Measurements from ENCODE around the gene USP47. TPM values are rescaled to one million over a fixed set of nuclear protein-coding genes. Genes with fewer than 3 reads are reported as not detected.

Gene USP47
- polyA plus RNA-seq, 3 donors from 2014 or later = 36.3 to 72.4 (median 43.5) TPM

DNA sequence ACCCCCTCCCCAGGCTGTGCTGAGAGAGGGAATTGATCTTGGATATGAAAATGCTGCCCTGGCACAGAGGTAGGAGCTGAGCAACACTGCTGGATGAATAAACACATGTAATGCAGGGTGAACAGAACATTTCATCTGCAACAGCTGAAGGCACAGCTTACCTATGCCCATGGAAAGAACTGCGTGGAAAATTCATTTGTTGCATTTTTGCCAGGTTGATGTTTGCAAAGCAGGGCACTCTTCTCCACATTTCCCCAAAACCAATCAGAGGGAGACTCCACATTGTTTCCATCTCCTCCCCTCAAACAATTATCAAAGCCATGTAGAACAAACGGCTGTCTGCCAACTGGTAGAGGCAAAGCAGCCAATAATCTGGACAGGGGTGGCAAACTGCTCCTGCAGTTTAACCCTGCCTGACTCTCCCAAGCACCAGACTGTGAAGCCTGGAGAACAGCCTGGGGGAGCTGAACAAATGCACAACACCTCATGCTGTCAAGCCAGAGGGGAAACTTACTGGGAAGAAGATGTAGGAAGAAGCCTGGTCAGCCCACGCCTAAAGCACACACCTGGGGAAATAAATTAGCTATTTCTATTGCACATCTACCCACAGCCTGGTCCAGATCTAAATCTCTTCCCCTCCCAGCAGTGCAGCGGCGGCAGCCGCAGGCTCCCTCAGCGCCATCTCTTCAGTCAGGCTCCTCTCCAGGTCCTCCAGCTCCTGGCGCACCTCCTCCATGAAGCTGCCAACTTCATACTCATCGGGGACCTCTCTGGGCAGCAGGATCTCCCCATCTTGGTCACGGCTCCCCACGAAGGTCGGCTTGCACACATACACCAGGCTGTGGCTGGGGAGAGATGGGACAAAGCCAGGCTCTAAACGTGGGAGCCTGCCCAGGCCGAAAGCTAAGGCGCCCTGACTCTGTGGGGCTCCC is 122.3 kb downstream of the USP47 start:
- Mint-ChIP-seq H3K36me3 (no peaks in the 10 kb centered on the region), H3K27ac (peak overlapping the region in 1 of 6 donors; percentile 14), H3K4me1 (peaks cover 33 to 35% of the 10 kb centered on the region in 2 donors), H3K4me3 (no peak overlapping the region), H3K27me3 (ENCODE audit: low read depth in 3 of 3) (peaks cover 3 to 11% (median 8%) of the 10 kb centered on the region in 3 donors), H3K9me3 (no peaks in the 10 kb centered on the region)
- DNase-seq = no peak

DNA sequence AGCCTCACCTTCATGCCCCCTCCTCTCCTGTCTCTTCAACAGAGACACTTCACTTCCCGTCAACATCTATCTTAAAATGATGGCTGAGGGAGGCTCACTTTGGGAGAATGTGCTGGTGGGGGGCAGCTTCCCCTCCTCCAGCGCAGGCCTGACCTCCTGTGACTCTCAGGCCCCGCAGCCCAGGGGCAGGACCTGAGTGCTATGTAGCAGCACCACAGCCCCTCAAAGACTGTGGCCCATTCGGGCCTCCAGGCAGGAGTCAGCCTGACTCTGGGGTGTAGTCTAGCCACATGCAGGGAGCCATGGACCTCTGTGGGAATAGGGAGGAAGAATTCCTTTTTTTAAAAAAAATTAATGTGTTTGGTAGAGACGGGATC is 123.0 kb downstream of the USP47 start:
- H3K36me3 Mint-ChIP-seq = no peaks in the 10 kb centered on the region
- no peaks in the 10 kb centered on the region for H3K9me3 Mint-ChIP-seq
- peaks cover 3 to 9% (median 8%) of the 10 kb centered on the region in 3 donors for H3K27me3 Mint-ChIP-seq (ENCODE audit: low read depth in 3 of 3)
- H3K4me1 Mint-ChIP-seq = peaks cover 28 to 29% of the 10 kb centered on the region in 2 donors
- no peak overlapping the region for H3K4me3 Mint-ChIP-seq
- no peak for DNase-seq
- H3K27ac Mint-ChIP-seq = peak overlapping the region in 1 of 6 donors; percentile 14

DNA sequence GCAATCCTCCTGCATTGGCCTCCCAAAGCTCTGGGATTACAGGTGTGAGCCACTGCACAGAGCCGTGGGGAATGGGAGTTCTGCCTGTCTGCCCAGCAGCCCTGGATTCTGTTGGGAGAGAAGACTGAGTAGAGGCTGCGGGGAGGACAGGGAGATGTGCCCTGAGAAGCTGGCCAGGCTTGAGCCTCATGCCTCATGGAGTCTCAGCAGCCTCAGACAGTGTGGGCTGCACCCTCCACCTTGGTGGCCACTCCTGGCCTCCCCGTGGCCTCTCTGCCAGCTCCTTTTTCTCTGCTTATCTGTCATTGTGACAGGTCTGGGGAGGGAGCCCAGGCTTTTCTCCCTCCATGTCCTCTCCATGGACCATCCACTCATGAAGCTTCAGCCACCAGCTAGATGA is 123.4 kb downstream of the USP47 start:
- H3K27ac Mint-ChIP-seq = no peak overlapping the region
- no peaks in the 10 kb centered on the region for H3K36me3 Mint-ChIP-seq
- H3K4me1 Mint-ChIP-seq = peaks cover 24% of the 10 kb centered on the region in 2 donors
- DNase-seq = no peak
- no peaks in the 10 kb centered on the region for H3K9me3 Mint-ChIP-seq
- H3K27me3 Mint-ChIP-seq (ENCODE audit: low read depth in 3 of 3) = peaks cover 3 to 9% (median 8%) of the 10 kb centered on the region in 3 donors
- H3K4me3 Mint-ChIP-seq = no peak overlapping the region

DNA sequence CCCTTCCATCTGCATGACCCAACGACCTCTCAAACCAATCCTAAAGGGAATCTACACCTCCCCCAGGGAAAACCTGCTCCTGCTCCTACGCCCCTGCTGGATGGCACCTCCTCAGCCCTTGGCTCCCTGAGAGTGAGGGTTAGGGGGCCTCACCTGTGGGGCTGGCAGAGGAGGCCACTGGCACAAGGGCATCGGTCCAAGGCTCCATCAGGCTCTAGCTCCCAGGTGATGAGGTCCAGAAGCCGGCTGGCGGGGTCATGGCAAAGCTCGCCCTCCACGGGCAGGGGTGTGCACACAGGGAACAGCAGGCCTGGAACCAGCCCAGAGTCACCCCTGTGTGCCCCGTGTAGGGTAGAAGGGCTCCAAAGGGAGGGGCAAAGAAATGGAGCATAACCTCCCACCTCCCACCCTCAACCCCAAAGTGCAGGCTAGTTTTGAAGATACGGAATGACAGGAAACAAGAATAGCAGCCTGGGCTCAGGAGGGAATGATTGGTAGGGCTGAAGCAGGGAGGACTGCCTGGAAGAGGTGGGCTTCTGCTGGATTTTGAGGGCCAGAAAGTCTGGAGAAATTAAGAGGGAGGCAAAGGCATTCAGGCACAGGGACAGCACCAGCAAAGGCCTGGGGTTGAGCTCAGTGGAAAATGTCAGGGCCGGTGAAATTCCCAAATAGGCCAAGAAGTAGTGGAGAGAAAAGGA is 124.0 kb downstream of the USP47 start:
- Mint-ChIP-seq H3K4me3 (no peak overlapping the region), H3K27ac (no peak overlapping the region), H3K4me1 (peaks cover 18% of the 10 kb centered on the region in 2 donors), H3K36me3 (no peaks in the 10 kb centered on the region), H3K27me3 (ENCODE audit: low read depth in 3 of 3) (peaks cover 3 to 8% (median 7%) of the 10 kb centered on the region in 3 donors), H3K9me3 (no peaks in the 10 kb centered on the region)
- DNase-seq = no peak

DNA sequence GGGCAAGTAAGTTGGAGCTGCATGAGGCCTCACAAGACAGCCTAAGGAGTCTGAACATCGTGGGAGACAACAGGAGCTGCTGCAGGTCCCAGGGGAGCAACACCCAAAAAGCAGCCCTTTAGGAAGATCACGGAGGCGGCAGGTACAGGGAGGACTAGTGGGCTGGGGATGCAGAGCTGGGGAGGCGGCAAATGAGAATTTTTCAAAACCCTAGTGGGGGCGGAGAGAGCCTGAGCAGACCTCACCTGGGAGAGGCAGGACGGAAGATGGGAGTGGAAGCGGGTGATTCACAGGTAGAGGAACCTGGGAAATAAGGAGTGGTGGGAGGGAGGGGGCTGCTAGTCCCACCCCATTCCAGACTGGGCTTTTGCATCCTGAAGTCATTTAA is 124.6 kb downstream of the USP47 start:
- Mint-ChIP-seq H3K27ac (no peak overlapping the region), H3K9me3 (no peaks in the 10 kb centered on the region), H3K27me3 (ENCODE audit: low read depth in 3 of 3) (peaks cover 3 to 8% (median 7%) of the 10 kb centered on the region in 3 donors), H3K4me1 (peaks cover 12 to 13% of the 10 kb centered on the region in 2 donors), H3K36me3 (no peaks in the 10 kb centered on the region), H3K4me3 (no peak overlapping the region)
- no peak for DNase-seq

DNA sequence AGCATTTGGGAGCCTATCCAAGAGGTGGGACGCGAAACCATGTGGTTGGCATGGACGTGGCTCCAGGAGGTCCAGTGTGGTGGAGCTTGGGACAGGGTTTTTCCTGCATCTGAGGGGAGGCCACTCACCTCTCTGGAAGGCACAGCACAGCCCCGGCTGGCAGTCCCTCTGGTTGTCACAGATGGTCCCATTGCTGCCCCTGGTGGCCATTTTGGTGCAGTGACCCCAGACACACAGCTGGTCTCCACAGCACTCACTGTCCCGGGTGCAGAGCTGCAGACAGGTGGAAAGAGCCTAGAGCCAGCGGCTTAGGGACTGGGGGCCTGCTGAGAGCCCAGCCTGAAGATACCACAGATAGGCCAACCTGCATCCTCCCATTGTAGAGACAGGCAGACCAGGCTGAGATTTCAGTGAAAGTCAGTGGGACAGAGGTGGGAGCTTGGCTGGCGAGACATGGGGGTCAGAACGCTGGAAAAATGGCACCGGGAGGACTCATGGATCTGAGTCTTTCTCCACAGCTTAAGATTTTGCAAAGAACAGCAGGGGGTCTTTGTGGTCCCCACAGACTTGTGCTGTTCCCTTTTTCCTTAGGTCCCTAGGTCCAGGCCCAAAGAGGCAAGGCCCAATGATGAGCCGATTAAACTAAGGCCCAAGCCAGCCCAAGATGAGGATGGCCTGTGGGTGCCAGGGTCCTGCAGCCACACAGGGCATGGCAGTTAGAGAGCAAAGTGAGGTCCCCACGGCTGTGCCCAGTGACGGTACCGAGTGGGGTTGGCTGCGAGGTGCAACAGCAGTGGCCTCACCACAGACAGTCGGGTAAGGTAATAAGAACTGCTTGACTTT is 125.3 kb downstream of the USP47 start:
- Mint-ChIP-seq H3K36me3 (no peaks in the 10 kb centered on the region), H3K4me3 (no peak overlapping the region), H3K27me3 (ENCODE audit: low read depth in 3 of 3) (peaks cover 3 to 8% (median 7%) of the 10 kb centered on the region in 3 donors), H3K4me1 (peaks cover 5 to 6% of the 10 kb centered on the region in 2 donors), H3K9me3 (no peaks in the 10 kb centered on the region), H3K27ac (no peak overlapping the region)
- peak; percentile 42 to 54 (median 46) for DNase-seq

DNA sequence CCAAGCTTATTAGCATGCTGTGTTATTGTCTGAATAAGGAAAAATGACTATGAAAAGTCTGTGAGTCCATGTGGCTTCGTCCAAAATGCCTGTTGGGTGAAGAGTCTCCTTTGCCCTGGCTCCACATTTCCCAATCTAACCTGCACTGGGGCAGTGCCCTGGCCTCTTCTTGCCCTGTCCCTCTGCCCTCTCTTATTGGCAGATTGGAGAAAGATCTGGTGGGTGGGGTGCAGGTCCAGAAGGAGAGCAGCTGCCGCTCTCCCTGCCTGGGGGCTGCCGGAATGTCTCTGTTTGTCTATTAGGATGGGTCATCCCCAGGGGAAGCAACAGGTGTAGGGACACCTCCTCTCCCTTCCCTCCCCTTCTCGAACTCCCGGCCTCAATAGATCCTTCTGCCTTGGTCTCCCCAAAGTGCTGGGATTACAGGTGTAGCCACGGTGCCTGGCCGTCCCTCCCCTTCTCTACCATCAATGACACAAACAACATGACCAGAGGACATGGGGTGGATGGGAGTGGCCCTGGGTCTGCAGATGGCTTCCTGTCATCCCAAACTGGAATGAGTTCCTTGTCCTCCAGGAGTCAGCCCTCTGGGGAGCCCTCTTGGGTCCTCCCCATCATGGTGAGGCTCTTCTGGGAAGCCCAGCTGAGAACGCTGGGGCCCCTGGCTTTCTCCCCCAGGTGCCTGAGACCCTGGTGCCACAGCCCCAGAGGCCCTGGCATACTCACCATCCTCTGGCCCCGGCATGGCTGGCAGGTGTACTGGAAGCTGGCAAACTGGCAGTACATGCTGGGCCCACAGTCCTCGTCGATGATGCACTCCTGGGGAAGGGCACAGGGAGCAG is 126.1 kb downstream of the USP47 start:
- Mint-ChIP-seq H3K9me3 (no peaks in the 10 kb centered on the region), H3K27ac (no peak overlapping the region), H3K27me3 (ENCODE audit: low read depth in 3 of 3) (peaks cover 3 to 8% (median 7%) of the 10 kb centered on the region in 3 donors), H3K4me3 (no peak overlapping the region), H3K36me3 (no peaks in the 10 kb centered on the region), H3K4me1 (no peaks in the 10 kb centered on the region)
- DNase-seq = no peak

DNA sequence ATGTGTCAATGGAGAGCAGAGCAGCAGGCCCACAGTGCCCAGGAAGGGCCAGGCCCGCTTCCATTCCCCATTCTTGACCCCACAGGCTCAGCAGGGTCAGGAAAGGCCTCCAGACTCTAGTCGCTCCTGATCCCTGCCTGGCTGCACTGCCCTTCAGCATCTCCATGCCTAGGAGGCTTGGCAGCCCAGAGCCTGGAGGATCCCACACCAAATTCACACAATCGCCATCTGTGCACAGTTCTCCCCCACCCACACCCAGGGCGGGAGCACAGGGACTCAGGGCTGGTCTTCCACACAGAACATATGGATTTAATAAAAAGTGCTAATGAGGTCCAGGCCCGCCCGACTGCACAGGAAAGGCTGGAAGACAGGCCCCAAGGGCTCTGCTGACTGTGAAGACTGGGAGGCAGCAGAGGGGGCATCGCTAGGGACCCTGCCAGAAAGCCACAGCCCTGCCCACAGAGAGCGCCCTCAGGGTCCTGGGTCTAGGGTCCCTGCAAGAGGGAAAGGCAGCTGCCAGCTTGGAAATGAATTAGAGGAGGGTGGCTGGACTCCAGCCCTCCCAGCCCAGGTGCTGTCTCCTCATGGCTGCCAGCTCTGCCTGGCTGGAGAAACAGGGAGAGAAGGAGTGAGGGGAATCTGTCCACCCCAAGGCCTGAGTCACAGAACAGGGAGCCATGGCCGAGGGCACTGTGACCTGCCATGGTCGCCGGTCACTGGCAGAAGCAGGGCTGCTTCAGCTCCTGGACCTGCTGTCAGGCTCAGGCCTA is 126.9 kb downstream of the USP47 start:
- H3K4me3 Mint-ChIP-seq = no peak overlapping the region
- H3K27me3 Mint-ChIP-seq (ENCODE audit: low read depth in 3 of 3) = peaks cover 3 to 8% (median 4%) of the 10 kb centered on the region in 3 donors
- H3K9me3 Mint-ChIP-seq = no peaks in the 10 kb centered on the region
- DNase-seq = no peak
- no peak overlapping the region for H3K27ac Mint-ChIP-seq
- H3K36me3 Mint-ChIP-seq = no peaks in the 10 kb centered on the region
- no peaks in the 10 kb centered on the region for H3K4me1 Mint-ChIP-seq

DNA sequence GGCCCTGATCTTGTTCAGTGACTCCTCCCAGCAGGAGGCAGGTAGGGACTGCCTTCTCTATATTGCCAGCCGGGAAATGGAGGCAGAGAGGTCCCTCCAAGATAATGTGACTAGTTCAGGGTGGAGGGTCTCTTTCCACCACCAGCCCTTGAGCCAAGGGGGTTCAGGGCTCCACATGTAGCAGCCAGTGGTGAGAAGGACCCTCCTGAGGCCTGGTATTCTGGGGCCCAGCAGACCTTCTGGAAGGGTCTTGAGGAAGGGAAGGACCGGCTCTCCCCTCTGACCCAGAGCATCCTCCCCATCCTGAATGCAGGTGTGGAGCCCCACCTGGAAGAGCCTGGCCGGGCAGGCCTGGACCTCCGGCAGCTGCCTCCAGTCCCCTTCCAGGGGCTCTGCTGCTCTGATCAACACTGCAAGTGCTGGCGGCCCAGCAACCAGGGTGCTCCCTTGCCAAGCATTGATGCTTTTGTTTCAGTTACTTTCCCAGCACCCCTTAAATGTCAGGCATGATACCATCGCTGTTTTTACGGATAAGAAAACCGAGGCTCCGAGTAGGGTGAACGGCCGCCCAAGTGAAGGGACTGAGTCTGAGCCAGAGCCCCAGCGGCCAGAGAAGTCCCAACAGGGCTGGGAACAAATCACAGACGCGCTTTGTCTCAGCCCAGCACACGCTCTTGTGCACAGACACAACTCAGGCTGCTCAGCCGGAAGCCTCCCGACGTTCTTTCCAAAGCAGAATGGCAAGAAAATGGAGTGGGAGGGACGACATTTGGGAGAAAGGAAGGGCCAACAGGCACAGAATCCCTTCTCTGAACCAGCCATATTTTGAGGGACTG is 127.8 kb downstream of the USP47 start:
- Mint-ChIP-seq H3K9me3 (no peaks in the 10 kb centered on the region), H3K4me3 (no peak overlapping the region), H3K27me3 (ENCODE audit: low read depth in 3 of 3) (peaks cover 2 to 8% (median 3%) of the 10 kb centered on the region in 3 donors), H3K36me3 (no peaks in the 10 kb centered on the region), H3K27ac (no peak overlapping the region), H3K4me1 (peaks cover 0 to under 1% of the 10 kb centered on the region in 2 donors)
- DNase-seq = no peak

DNA sequence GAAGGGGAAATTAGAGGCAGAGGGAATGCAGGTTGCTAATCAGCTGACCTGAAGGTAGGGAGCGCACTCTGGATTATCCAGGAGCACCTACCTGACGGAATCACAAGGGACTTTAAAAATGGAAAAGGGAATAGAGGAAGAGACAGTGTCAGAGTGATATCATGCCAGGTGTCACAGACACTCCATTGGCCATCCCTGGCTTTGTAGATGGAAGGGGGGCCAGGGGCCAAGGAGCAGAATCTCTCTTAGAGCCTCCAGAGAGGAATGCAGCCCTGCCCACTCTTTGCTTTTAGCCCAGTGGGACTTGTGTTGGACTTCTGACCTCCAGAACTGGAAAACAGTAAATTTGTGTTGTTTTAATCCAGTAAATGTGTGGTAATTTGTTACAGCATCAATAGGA is 128.8 kb downstream of the USP47 start:
- Mint-ChIP-seq H3K4me3 (no peak overlapping the region), H3K27me3 (ENCODE audit: low read depth in 3 of 3) (peaks cover 0 to 11% (median 2%) of the 10 kb centered on the region in 3 donors), H3K9me3 (no peaks in the 10 kb centered on the region), H3K27ac (no peak overlapping the region), H3K4me1 (peaks cover 0 to 1% of the 10 kb centered on the region in 2 donors), H3K36me3 (no peaks in the 10 kb centered on the region)
- DNase-seq = no peak

DNA sequence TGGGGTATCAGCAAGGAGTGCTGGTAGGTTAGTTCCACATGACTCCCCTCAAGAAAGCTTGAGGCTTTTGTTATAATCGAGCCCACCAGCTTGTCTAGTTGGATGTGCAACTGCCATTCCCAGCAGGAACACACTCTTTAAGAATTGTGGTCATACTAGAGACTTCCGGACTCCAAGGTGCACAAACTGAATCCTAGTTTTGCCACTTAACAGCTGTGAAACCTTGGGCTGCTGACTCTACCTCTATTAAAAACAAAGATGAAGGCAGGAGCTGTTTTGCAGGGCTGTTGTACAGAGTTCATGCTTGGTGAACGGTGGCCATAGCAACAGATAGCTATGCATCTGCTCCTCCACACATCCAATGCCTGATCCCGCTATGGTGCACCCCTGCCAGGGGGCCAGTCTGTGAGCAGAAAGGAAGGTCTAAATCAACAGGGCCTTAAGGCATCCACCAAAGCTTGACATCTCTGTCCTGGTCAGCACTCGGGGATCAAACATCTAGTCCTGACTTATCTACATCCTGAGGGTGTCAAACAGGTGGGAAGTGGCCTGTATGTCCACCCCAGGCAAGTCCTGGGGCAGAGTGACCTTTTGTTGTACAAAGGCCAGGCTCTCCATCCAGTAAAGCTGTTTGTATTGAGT is 130.3 kb downstream of the USP47 start:
- Mint-ChIP-seq H3K27ac (no peak overlapping the region), H3K4me1 (peaks cover 0 to 1% of the 10 kb centered on the region in 2 donors), H3K27me3 (ENCODE audit: low read depth in 3 of 3) (peaks cover 0 to 6% (median 2%) of the 10 kb centered on the region in 3 donors), H3K36me3 (no peaks in the 10 kb centered on the region), H3K9me3 (no peaks in the 10 kb centered on the region), H3K4me3 (no peak overlapping the region)
- DNase-seq = no peak

Data from immature natural killer cell (primary cell).